CD4-positive, alpha-beta T cell treated with Interleukin-15 for 4 hours (primary cell): Measurements from ENCODE around the gene FASTK.
"Not testable (repeated sequence)": the region's sequence is repeated elsewhere in the genome, so short reads cannot be mapped to it uniquely, and the experiment has no call there.

Experiments used
- DNase-seq: peaks from one replicate; pipeline ENCODE4 v3.0.0-alpha.2; 2020; ENCODE audit warnings: low spot score

FASTK gene

DNA sequence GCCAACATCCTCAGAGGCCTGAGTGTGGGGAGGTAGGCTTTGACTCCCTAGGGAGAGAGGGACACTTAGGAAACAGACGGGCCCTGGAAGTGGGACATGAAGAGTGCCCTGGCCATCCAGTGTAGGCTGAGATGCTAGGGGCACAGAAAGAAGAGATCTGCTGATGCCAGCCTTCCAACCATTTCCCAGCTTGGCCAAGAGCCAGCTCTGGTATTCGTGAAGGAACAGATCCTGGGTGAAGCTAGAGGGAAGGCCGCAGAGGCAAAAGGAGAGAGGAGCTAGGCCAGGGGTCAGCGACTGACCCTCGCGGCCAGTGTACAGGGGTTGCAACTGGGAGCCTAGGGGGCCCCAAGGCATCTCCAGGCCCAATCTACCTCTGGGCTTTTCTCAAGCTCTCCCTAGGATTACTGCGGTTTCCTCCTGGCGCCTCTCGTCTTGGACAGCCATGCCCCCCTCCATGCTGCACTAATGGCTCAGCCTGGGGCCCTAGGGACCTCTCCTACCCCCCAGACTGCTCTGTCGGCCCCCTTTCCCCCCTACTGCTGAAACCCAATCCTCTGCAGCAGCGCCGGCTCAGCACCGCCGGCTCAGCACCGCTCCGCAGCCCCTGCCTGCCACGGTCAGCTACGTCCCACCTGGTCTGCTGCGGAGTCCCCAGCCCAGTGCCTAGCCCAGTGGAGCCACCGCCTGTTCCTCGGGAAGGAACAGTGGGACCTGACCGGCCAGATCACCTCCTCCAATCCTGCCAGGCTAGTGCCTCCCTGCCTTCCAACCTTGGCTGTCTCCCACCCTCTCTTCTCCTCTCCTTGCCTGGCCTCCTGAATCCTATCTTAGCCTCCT, 32.4 kb downstream of the FASTK start, which contains the start of gene ASIC3:
TSS of gene ASIC3 (plus strand) at position 556 of the 840 bp plus-strand sequence. CDS start 355 bp downstream, outside the sequence.
- no peak for DNase-seq

DNA sequence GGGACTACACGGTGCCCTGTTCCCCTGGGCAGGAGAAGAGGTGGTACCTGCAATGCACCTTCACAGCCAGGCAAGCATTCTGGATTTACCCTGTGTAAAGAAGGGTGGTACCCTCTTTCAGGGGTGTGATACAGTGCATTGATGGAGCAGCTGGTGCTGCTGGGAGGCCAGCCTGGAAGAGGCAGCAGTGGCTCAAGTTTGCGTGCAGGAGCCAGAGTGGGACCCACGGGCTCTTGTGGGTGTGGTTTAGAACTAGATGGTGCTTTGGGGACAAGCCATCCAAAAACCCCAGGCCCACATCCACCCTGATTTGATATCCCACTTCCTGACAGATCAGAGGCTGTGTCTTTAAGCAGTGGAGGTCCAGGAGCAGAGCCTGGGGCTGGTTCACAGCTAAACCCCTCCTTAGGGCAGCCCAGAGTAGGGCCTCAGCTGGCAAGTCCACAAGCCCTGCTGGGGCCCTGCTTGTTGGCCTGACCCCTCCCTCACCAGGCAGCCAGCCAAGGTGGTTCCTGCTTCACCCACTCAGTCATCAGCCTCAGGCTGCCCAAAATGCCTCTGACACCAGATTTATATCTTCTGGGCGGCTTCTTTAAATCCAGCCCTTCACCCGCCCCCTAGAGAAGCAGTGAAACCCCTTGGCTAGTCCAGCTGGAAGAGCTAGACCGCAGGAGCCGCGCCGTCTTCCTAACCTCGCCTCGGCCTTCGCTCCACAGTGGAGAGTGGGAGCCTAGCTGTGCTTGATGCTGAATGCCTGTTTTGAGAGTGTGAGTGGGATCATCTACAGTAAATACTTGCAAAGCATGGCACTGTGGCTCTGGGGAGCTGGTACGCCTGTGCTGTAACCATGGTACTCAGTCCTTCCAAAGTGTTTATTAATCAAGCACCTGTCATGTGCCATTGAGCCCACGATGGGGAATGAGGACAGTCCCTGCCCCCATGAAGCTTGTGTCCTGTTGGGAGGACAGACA, 33.7 kb downstream of the FASTK start:
- DNase-seq, result no peak

DNA sequence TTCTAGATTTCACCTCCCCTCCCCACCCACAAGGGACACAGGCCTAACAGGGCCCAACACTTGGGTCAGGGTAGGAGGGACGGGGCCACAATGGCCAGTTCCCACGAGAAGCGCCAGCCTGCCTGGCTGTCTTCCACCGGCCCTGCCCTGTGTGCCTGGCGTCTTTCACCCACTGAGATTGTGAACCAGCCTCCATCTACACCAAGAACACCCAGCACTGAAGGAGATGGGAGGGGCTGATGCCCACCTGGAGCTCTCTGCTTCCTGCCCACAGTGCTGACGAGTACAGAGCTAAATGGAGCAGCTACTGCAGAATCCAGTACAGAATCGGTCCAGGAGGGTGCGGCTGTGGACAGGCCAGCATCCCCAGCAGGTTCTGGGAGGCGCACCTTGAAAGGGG, 34.6 kb downstream of the FASTK start:
- DNase-seq, result no peak

DNA sequence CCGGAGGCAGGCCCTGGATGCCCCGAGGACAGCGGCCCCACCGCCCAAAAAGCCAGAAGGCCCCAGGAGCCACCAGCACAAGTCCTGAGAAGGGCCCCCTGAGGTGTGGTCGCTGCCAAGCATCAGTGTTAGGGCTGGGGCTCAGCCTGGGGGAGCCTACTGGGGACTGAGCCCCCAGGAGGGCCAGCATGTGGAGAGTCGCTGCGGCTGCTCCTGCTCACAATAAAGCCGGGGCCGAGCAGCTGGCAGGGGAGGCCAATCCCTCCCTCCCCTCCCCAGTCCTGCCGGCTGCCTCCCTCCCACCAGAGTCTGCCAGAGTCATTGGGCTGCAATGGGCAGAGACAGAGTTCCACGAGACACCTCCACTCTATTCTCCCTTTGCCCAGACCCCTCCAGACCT, 35.3 kb downstream of the FASTK start:
- no peak for DNase-seq

DNA sequence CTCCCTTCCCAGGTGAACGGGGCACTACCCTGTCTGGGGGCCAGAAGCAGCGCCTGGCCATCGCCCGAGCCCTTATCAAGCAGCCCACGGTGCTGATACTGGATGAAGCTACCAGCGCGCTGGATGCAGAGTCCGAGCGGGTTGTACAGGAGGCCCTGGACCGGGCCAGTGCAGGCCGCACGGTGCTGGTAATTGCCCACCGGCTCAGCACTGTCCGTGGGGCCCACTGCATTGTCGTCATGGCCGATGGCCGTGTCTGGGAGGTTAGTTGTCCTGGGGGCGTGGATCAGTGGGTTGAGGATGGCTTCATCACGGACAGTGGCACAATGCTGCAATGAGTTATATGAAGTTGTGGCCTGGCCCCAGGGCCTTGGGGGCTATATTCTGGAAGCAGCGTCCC, 36.6 kb downstream of the FASTK start:
- DNase-seq, result no peak

DNA sequence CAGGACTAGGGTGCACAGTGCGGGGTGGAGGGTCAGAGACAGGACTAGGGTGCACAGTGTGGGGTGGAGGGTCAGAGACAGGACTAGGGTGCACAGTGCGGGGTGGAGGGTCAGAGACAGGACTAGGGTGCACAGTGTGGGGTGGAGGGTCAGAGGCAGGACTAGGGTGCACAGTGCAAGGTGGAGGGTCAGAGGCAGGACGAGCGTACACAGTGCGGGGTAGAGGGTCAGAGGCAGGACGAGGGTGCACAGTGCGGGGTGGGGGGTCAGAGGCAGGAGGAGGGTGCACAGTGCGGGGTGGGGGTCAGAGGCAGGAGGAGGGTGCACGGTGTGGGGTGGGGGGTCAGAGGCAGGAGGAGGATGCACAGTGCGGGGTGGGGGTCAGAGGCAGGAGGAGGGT, 37.2 kb downstream of the FASTK start:
- DNase-seq, result not testable (repeated sequence)

DNA sequence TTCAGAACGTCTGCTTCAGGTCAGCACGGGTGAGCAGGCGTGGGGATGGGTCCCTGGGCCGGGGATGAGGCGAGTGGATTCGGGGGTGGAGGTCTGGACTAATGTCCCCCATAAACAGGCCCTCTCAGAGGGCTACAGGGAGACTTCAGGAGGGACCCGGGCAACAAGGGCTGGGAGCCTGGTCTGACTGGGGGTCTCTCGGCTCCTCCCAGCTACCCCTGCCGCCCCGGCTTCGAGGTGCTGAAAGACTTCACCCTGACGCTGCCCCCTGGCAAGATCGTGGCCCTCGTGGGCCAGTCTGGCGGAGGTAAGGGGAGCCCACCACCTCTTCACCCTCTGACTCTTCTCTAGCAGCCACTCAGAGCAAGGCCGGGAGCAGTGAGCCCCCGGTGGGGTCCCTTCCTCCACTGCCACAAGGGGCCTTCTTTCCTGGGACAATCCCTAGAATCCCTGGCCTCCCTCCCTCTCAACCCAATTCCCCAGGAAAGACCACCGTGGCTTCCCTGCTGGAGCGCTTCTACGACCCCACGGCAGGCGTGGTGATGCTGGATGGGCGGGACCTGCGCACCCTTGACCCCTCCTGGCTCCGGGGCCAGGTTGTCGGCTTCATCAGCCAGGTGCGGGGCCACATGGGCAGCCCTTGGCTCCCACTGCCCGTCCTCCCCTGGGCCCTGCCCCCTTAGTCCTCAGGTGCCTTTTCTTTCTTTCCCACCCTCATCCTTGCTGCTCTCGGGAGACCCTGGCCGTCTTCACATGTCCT, 39.8 kb downstream of the FASTK start:
- no peak for DNase-seq

DNA sequence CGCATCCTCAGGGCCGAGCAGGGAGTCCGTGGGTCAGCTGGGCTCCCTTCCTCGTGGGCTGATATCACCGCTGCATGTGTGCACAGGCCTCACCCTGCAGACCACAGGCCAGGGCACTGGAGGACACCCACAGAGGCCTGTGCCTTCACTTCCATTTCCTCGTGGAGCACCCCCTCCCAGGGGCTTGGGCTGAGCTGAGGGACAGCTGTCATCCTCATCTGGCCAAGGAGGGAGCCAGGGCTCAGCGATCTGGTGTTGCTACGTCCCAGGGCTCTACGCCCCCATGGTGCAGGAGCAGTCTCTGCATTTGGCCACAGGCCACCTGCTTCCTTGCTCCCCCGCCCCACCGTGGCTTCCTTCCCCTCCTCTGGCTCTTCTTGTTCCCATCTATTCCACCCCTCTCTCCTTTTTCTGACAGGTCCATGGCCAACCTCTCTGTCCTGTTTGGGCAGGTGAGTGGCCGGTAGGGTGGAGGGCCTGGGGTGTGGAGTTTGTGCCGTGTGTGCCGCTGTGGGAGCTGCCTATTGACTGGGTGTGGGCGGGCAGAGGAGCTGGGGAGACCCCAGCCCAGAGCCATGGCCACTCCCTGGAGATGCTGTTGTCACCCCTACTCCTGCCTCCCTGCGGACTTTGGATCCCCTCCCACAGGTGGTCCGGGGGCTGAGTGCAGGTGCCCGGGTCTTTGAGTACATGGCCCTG, 40.6 kb downstream of the FASTK start:
- no peak for DNase-seq

DNA sequence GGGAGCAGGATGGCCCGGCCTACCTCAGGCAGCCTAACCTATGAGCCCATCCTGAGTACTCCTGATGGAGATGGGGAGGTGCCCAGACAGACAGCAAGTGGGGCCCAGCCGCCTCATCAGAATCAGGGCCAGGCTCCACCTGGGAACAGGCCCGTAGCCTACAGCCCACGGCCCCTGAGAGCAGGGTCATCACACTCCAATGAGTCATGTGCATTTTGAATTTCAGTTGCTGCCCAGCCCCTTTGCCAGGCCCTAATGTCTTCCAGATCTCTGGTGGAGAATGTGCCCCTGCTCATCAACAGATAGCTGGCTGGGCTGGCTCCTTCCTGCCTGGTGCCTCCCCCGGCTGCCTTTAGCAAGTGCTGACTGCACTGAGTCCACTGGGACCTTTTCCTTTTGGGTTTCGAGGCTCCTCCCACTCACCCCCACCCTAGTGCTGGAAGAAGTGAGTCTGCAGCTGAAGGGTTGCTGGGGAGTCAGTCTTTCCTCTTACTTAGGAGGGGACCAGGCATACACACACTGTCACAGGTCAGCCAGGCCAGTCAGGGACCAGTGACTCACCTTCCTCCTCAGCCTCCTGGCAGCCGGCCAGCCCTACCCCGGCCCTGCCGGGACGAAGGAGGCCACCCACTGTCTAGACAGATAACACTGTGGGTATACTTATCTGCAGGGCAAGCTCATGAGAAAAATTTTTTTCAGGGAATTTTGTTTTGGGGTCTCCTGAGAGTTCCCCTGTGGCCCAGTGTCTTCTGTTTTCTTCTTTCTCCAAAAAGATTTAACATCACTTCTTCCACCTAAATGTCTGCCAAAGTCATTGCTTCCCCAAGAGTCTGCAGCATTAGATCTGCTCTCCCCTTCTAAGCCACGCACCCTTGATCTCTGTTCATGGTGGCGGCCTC, 41.4 kb downstream of the FASTK start:
- DNase-seq, result peak; percentile 56

DNA sequence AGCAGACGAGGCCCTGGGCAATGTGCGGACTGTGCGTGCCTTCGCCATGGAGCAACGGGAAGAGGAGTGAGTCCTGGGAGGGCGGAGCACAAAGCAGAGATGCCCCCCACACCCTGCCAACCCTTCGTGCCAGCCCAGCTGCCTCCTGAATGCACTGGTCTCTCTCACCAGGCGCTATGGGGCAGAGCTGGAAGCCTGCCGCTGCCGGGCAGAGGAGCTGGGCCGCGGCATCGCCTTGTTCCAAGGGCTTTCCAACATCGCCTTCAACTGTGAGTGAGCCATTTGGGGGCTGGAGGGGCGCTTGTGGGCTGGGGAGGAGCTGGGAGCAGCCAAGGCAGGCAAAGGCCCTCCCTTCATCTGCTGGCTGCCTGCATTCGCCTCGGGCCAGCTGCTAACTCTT, 44.7 kb downstream of the FASTK start:
- no peak for DNase-seq

DNA sequence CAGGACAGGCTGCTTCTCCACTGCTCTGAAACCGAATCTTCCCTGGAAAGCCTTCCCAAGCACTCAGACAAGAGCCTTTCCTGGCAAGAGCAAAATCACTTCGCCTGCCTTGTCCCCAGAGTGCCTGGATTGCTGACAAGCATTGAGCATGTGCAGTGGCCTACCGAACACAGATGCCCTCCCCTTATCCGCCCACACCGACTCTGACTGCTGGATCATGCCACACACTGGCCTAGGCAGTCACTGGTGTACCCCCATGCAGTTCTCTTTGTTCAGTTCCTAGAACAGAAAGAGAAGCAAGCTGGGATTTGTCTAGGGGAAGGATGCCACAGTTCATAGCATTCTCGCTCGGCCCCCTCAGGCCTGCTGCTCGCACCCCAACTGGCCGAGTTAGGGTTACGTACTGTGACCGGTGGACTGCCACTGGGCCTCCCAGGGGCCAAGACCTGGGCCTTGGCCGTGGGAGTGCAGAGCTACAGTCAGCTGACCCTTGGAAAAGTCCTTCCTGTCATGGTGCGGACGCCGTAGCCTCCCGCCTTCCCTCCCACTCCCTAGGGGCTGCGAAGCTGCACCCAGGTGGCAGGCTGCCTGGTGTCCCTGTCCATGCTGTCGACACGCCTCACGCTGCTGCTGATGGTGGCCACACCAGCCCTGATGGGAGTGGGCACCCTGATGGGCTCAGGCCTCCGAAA, 45.4 kb downstream of the FASTK start:
- no peak for DNase-seq

DNA sequence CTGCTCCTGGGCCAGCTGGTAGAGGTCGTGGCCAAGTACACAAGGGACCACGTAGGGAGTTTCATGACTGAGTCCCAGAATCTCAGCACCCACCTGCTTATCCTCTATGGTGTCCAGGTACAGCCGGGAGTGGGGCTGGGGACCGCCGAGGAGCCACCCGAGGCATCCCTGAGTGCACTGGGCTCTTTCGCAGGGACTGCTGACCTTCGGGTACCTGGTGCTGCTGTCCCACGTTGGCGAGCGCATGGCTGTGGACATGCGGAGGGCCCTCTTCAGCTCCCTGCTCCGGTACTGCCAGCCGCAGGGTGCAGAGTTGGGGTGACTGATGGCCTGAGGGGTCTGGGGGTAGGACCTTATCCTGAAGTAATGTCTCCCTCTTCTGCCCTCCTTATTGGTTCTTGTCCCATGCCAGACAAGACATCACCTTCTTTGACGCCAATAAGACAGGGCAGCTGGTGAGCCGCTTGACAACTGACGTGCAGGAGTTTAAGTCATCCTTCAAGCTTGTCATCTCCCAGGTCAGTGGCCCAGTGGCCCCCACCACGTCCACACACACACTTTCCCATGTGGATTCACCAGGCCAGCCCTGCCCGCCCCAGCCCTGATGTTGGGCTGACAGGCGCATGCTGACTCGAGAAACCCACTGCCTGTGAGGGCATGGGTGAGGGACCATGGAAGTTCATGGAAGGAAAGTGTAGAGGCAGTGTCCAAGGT, 46.1 kb downstream of the FASTK start:
- no peak for DNase-seq

DNA sequence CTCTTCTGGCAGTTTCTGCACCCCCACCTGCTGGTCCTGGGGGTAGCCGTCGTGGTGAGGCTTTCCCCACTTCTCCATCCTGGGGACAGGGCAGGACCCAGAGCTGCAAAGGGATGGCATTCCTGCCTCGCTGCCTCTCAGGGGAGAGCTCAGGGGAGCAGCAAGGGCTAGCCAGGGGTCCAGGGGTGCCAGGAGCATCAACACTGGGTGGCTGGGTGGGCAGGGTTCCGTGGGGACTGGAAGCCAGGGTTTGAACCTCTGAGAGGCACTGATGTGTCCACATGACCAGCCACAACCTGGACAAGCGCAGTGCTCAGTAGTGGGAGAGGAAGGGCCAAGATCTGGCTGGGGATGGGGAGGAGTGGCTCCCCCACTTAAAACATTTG, 46.8 kb downstream of the FASTK start:
- DNase-seq, result no peak

DNA sequence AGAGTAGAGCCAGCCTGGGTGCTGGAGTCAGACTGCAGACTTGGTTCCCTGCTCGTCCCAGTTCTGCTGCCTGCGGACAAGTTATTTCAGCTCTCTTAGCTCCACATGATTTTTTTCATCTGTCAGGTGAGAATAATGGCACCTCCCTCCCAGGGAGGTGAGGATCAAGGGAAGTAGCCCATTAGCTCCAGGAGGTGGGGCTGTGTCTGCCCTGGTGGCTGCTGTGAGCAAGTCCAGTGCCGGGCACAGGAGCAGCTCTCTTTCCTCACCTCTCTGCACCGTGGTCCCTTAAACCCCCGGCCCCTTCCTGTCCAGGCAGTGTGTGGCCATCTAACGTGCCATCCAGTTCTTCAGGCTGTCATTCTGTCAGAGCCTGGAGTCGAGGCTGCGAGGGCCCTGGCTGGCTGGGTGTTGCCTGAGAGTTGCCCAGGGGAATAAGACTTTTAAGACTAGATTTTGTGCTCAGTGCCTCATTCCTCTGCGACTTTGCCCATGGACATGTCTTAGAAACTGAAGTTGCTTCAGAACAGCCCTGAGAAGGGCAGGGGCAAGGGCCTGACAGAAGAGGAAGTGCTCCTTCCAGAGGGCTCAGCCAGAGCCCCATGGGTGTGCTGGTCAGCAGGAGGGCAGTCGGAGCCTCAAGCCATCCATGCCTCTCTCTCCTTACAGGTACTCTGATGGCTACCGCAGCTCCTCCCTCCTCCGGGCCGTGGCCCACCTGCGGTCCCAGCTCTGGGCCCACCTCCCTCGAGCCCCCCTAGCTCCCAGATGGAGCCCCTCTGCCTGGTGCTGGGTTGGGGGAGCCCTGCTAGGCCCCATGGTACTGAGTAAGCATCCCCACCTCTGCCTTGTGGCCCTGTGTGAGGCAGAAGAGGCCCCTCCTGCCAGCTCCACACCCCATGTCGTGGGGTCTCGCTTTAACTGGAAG, 47.4 kb downstream of the FASTK start:
- DNase-seq, result no peak

DNA sequence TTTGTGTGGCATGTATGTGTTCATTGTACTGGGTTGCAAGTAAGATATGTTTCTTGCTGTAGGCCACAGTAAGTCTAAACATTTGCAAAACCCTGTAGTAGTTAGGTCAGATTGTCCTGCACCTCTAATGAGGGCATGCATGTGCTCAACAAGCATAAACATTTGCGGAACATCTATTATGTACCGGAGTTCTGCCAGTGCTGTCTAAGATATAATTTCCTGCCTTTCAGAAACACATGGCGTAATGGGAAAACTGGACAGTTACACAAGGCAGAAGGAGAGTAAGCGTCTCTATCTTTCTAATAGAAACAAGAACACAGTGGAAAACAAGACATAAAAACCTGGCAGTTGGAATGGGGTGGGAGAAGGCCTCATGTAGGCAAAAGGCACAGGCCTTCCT, 49.6 kb downstream of the FASTK start:
- DNase-seq, result no peak

DNA sequence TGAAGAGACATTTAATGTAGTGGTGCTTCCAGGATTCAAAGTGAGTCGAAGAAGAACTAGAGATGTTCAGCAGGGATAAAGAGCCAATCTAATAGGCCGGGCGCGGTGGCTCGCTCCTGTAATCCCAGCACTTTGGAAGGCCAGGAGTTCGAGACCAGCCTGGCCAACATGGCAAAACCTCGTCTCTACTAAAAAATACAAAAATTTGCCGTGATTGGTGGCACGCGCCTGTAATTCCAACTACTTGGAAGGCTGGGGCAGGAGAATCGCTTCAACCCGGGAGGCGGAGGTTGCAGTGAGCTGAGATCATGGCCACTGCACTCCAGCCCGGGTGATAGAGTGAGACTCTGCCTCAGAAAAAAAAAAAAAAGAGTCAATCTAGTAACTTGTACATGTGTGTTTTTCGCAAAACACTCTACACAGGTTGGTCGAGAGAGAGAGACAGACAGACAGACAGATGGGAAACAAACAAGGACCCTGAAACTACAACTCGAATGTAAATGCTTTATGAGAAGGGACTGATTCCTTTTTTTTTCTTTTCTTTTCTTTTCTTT, 51.6 kb downstream of the FASTK start:
- no peak for DNase-seq

DNA sequence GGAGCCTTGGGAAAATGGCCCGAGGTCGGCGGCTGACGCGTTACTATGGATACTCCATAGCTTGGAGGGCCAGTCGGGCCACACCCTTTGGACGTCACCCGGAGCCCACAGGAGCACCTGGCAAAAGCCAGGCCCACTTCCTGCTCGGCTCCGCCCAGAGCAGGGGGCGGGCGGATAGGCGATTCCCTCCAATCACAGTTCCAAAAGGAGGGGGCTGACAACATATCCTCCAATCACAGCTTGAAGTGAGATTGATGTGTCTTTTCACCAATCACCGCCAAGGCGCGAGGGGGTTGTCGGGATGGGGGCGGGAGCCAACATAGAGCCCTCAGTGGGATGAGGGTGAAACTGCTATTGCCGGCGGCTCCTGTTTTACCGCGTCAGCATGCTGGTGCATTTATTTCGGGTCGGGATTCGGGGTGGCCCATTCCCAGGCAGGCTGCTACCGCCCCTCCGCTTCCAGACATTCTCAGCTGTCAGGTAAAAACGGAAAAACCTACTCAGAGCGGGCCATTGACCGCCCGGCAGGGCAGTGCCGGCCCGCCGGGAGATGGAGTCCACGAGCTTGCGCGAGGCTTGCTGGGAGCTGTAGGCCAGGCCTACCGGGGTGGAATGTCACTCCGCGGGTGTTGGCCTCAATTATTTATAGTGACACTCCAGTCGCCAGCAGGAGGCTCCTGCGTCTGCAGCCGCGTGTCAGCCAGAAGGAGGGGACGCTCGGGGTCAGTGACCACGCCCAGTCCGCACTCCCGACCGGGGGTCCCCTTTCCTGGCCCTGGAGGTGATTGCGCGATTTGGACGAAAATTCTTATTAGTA, 52.3 kb downstream of the FASTK start, which contains the start of gene ABCB8:
TSS of gene ABCB8 (plus strand) at position 320 of the 817 bp plus-strand sequence. CDS start at position 386, 66 bp downstream.
- DNase-seq, result peak; percentile 99
